Measurements from ENCODE around the gene TNRC6B.

The TNRC6B gene

GRCh38 chr22:40244586-40244985, 66.9 kb downstream of the TNRC6B start:
- Histone ChIP-seq H3K27me3 (replicated peaks; ENCODE audit: control insufficient read depth, insufficient read depth, low read length) (no peaks in the 10 kb centered on the region), H3K4me1 (ENCODE audit: control insufficient read depth, insufficient read depth, low read length) (peaks cover under 1% of the 10 kb centered on the region), H3K36me3 (ENCODE audit: control insufficient read depth, insufficient read depth, low read length, severe bottlenecking) (peaks cover 24% of the 10 kb centered on the region)

GRCh38 chr22:40247976-40248375, 70.3 kb downstream of the TNRC6B start:
- Histone ChIP-seq H3K4me1 (ENCODE audit: control insufficient read depth, insufficient read depth, low read length) (no peaks in the 10 kb centered on the region), H3K9ac (ENCODE audit: low read length) (no peak overlapping the region), H3K36me3 (ENCODE audit: control insufficient read depth, insufficient read depth, low read length, severe bottlenecking) (peaks cover 27% of the 10 kb centered on the region), H3K4me3 (ENCODE audit: low read length) (no peak overlapping the region), H3K27me3 (replicated peaks; ENCODE audit: control insufficient read depth, insufficient read depth, low read length) (no peaks in the 10 kb centered on the region), H3K9me3 (ENCODE audit: control insufficient read depth, low read length) (no peaks in the 10 kb centered on the region)
- DNase-seq (ENCODE audit: low read depth): no peak

More at GRCh38 chr22:40244586-40244985, 66.9 kb downstream of the TNRC6B start:
- Histone ChIP-seq H3K4me3 (ENCODE audit: low read length) (no peak overlapping the region), H3K9me3 (ENCODE audit: control insufficient read depth, low read length) (no peaks in the 10 kb centered on the region), H3K9ac (ENCODE audit: low read length) (no peak overlapping the region)
- no peak for DNase-seq (ENCODE audit: low read depth)

- peaks cover 38% of the 10 kb centered on the region for H3K36me3 ChIP-seq (ENCODE audit: control insufficient read depth, insufficient read depth, low read length, severe bottlenecking)
- no peaks in the 10 kb centered on the region for H3K27me3 ChIP-seq (replicated peaks; ENCODE audit: control insufficient read depth, insufficient read depth, low read length)
- no peak overlapping the region for H3K9ac ChIP-seq (ENCODE audit: low read length)
- DNase-seq (ENCODE audit: low read depth): no peak
- H3K4me1 ChIP-seq (ENCODE audit: control insufficient read depth, insufficient read depth, low read length): no peaks in the 10 kb centered on the region
- H3K9me3 ChIP-seq (ENCODE audit: control insufficient read depth, low read length): no peaks in the 10 kb centered on the region
- H3K4me3 ChIP-seq (ENCODE audit: low read length): no peak overlapping the region
Measured at GRCh38 chr22:40249286-40249685, 71.6 kb downstream of the TNRC6B start.

GRCh38 chr22:40250608-40251007, 72.9 kb downstream of the TNRC6B start:
- H3K4me1 ChIP-seq (ENCODE audit: control insufficient read depth, insufficient read depth, low read length): no peaks in the 10 kb centered on the region
- H3K27me3 ChIP-seq (replicated peaks; ENCODE audit: control insufficient read depth, insufficient read depth, low read length): no peaks in the 10 kb centered on the region
- H3K4me3 ChIP-seq (ENCODE audit: low read length): no peak overlapping the region
- no peaks in the 10 kb centered on the region for H3K9me3 ChIP-seq (ENCODE audit: control insufficient read depth, low read length)
- no peak for DNase-seq (ENCODE audit: low read depth)
- no peak overlapping the region for H3K9ac ChIP-seq (ENCODE audit: low read length)
- H3K36me3 ChIP-seq (ENCODE audit: control insufficient read depth, insufficient read depth, low read length, severe bottlenecking): peaks cover 46% of the 10 kb centered on the region

- Histone ChIP-seq H3K36me3 (ENCODE audit: control insufficient read depth, insufficient read depth, low read length, severe bottlenecking) (peaks cover 46% of the 10 kb centered on the region), H3K9ac (ENCODE audit: low read length) (no peak overlapping the region)
Measured at GRCh38 chr22:40251106-40251505, 73.4 kb downstream of the TNRC6B start.

GRCh38 chr22:40252146-40252545, 74.4 kb downstream of the TNRC6B start:
- H3K27me3 ChIP-seq (replicated peaks; ENCODE audit: control insufficient read depth, insufficient read depth, low read length): no peaks in the 10 kb centered on the region
- peaks cover 40% of the 10 kb centered on the region for H3K36me3 ChIP-seq (ENCODE audit: control insufficient read depth, insufficient read depth, low read length, severe bottlenecking)
- no peak overlapping the region for H3K9ac ChIP-seq (ENCODE audit: low read length)
- no peak overlapping the region for H3K4me3 ChIP-seq (ENCODE audit: low read length)
- no peaks in the 10 kb centered on the region for H3K4me1 ChIP-seq (ENCODE audit: control insufficient read depth, insufficient read depth, low read length)
- no peaks in the 10 kb centered on the region for H3K9me3 ChIP-seq (ENCODE audit: control insufficient read depth, low read length)
- no peak for DNase-seq (ENCODE audit: low read depth)

More at GRCh38 chr22:40251106-40251505, 73.4 kb downstream of the TNRC6B start:
- no peak overlapping the region for H3K4me3 ChIP-seq (ENCODE audit: low read length)
- H3K27me3 ChIP-seq (replicated peaks; ENCODE audit: control insufficient read depth, insufficient read depth, low read length): no peaks in the 10 kb centered on the region
- H3K4me1 ChIP-seq (ENCODE audit: control insufficient read depth, insufficient read depth, low read length): no peaks in the 10 kb centered on the region
- no peak for DNase-seq (ENCODE audit: low read depth)
- no peaks in the 10 kb centered on the region for H3K9me3 ChIP-seq (ENCODE audit: control insufficient read depth, low read length)

GRCh38 chr22:40256516-40256915, 78.8 kb downstream of the TNRC6B start:
- H3K36me3 ChIP-seq (ENCODE audit: control insufficient read depth, insufficient read depth, low read length, severe bottlenecking): peaks cover 25% of the 10 kb centered on the region
- no peak overlapping the region for H3K9ac ChIP-seq (ENCODE audit: low read length)
- no peak overlapping the region for H3K4me3 ChIP-seq (ENCODE audit: low read length)
- DNase-seq (ENCODE audit: low read depth): no peak
- peaks cover 14% of the 10 kb centered on the region for H3K4me1 ChIP-seq (ENCODE audit: control insufficient read depth, insufficient read depth, low read length)
- no peaks in the 10 kb centered on the region for H3K9me3 ChIP-seq (ENCODE audit: control insufficient read depth, low read length)
- no peaks in the 10 kb centered on the region for H3K27me3 ChIP-seq (replicated peaks; ENCODE audit: control insufficient read depth, insufficient read depth, low read length)

- Histone ChIP-seq H3K36me3 (ENCODE audit: control insufficient read depth, insufficient read depth, low read length, severe bottlenecking) (peaks cover 31% of the 10 kb centered on the region), H3K27me3 (replicated peaks; ENCODE audit: control insufficient read depth, insufficient read depth, low read length) (no peaks in the 10 kb centered on the region), H3K4me1 (ENCODE audit: control insufficient read depth, insufficient read depth, low read length) (peaks cover 14% of the 10 kb centered on the region), H3K4me3 (ENCODE audit: low read length) (peak overlapping the region; percentile 19), H3K9me3 (ENCODE audit: control insufficient read depth, low read length) (no peaks in the 10 kb centered on the region), H3K9ac (ENCODE audit: low read length) (peak overlapping the region; percentile 51)
- DNase-seq (ENCODE audit: low read depth): peak; percentile 8
Measured at GRCh38 chr22:40258017-40258416, 80.3 kb downstream of the TNRC6B start.

- peaks cover 14% of the 10 kb centered on the region for H3K4me1 ChIP-seq (ENCODE audit: control insufficient read depth, insufficient read depth, low read length)
- H3K4me3 ChIP-seq (ENCODE audit: low read length): peak overlapping the region; percentile 19
- DNase-seq (ENCODE audit: low read depth): peak; percentile 36
- no peaks in the 10 kb centered on the region for H3K9me3 ChIP-seq (ENCODE audit: control insufficient read depth, low read length)
- peak overlapping the region; percentile 51 for H3K9ac ChIP-seq (ENCODE audit: low read length)
- H3K27me3 ChIP-seq (replicated peaks; ENCODE audit: control insufficient read depth, insufficient read depth, low read length): no peaks in the 10 kb centered on the region
- H3K36me3 ChIP-seq (ENCODE audit: control insufficient read depth, insufficient read depth, low read length, severe bottlenecking): peaks cover 28% of the 10 kb centered on the region
Measured at GRCh38 chr22:40258501-40258915, 80.8 kb downstream of the TNRC6B start.

GRCh38 chr22:40261783-40262182, 84.1 kb downstream of the TNRC6B start:
- DNase-seq (ENCODE audit: low read depth): no peak
- Histone ChIP-seq H3K36me3 (ENCODE audit: control insufficient read depth, insufficient read depth, low read length, severe bottlenecking) (peaks cover 43% of the 10 kb centered on the region), H3K4me3 (ENCODE audit: low read length) (no peak overlapping the region), H3K9ac (ENCODE audit: low read length) (no peak overlapping the region), H3K4me1 (ENCODE audit: control insufficient read depth, insufficient read depth, low read length) (peaks cover 14% of the 10 kb centered on the region), H3K9me3 (ENCODE audit: control insufficient read depth, low read length) (no peaks in the 10 kb centered on the region), H3K27me3 (replicated peaks; ENCODE audit: control insufficient read depth, insufficient read depth, low read length) (no peaks in the 10 kb centered on the region)

GRCh38 chr22:40263191-40263590, 85.5 kb downstream of the TNRC6B start:
- Histone ChIP-seq H3K4me3 (ENCODE audit: low read length) (no peak overlapping the region), H3K27me3 (replicated peaks; ENCODE audit: control insufficient read depth, insufficient read depth, low read length) (no peaks in the 10 kb centered on the region), H3K4me1 (ENCODE audit: control insufficient read depth, insufficient read depth, low read length) (peaks cover 9% of the 10 kb centered on the region), H3K36me3 (ENCODE audit: control insufficient read depth, insufficient read depth, low read length, severe bottlenecking) (peaks cover 46% of the 10 kb centered on the region), H3K9me3 (ENCODE audit: control insufficient read depth, low read length) (no peaks in the 10 kb centered on the region), H3K9ac (ENCODE audit: low read length) (no peak overlapping the region)
- DNase-seq (ENCODE audit: low read depth): no peak

- no peaks in the 10 kb centered on the region for H3K27me3 ChIP-seq (replicated peaks; ENCODE audit: control insufficient read depth, insufficient read depth, low read length)
- H3K4me1 ChIP-seq (ENCODE audit: control insufficient read depth, insufficient read depth, low read length): peaks cover 17% of the 10 kb centered on the region
- no peak overlapping the region for H3K9ac ChIP-seq (ENCODE audit: low read length)
- H3K4me3 ChIP-seq (ENCODE audit: low read length): no peak overlapping the region
- peaks cover 40% of the 10 kb centered on the region for H3K36me3 ChIP-seq (ENCODE audit: control insufficient read depth, insufficient read depth, low read length, severe bottlenecking)
- DNase-seq (ENCODE audit: low read depth): no peak
- no peaks in the 10 kb centered on the region for H3K9me3 ChIP-seq (ENCODE audit: control insufficient read depth, low read length)
Measured at GRCh38 chr22:40265783-40266182, 88.1 kb downstream of the TNRC6B start.

All from adipocyte (in vitro differentiated cells).